Neural cell (in vitro differentiated cells): ENCODE data around the gene SLC52A1.
"Not testable (repeated sequence)": the region's sequence is repeated elsewhere in the genome, so short reads cannot be mapped to it uniquely, and the experiment has no call there.

ENCODE experiments used
- CTCF ChIP-seq: fragments of 450-650 bp; IDR thresholded peaks from 2 replicates; pipeline ENCODE4 v1.5.1; 2014; ENCODE audit warnings: antibody characterized with exemption, mild to moderate bottlenecking, moderate library complexity; ENCODE audit not compliant: poor library complexity, severe bottlenecking
- EZH2 ChIP-seq: fragments of 200-600, 300-800 bp; shearing (Covaris generic), sonication (generic); IDR thresholded peaks from 2 replicates; pipeline ENCODE4 v1.6.1; 2014; ENCODE audit warnings: antibody characterized with exemption, low read length, borderline replicate concordance, mild to moderate bottlenecking; ENCODE audit not compliant: insufficient read depth, poor library complexity, severe bottlenecking
- MXI1 ChIP-seq: fragments of 450-650 bp; conservative IDR thresholded peaks from 2 replicates; pipeline ENCODE4 v1.6.1; 2014; ENCODE audit warnings: antibody characterized with exemption, mild to moderate bottlenecking; ENCODE audit not compliant: poor library complexity, severe bottlenecking
- POLR2AphosphoS5 ChIP-seq: IDR thresholded peaks from 2 replicates; pipeline ENCODE4 v1.6.1; 2012
- RAD21 ChIP-seq: fragments of 450-650 bp; conservative IDR thresholded peaks from 2 replicates; pipeline ENCODE4 v1.6.1; 2014; ENCODE audit warnings: antibody characterized with exemption, mild to moderate bottlenecking, moderate library complexity
- REST ChIP-seq: IDR thresholded peaks from 2 replicates; pipeline ENCODE4 v1.6.1; 2012; ENCODE audit warnings: borderline replicate concordance
- TAF1 ChIP-seq: IDR thresholded peaks from 2 replicates; pipeline ENCODE4 v1.6.1; 2012; ENCODE audit warnings: low read depth

- TF ChIP-seq POLR2AphosphoS5, REST, CTCF, RAD21, MXI1, EZH2, TAF1: not testable (repeated sequence)
Observed at GRCh38 chr17:5077275-5077674, 42.0 kb upstream of the SLC52A1 start.
